Stimulated activated CD4-positive, alpha-beta T cell treated with anti-CD3 and anti-CD28 coated beads, Interleukin-15, amount 100 ng/mL, for 24 hours (primary cell): Measurements from ENCODE around the gene WNK2.
A peak's percentile ranks its signal among the peaks of the same experiment; 100 is the strongest.

Source experiments
- DNase-seq: peaks from one replicate; pipeline ENCODE4 v3.0.0-alpha.2; 2020

WNK2 gene

GRCh38 chr9:93297659-93298497, 113.9 kb downstream of the WNK2 start:
- DNase-seq, result no peak

GRCh38 chr9:93298498-93299417, 114.8 kb downstream of the WNK2 start:
- DNase-seq, result no peak

DNA sequence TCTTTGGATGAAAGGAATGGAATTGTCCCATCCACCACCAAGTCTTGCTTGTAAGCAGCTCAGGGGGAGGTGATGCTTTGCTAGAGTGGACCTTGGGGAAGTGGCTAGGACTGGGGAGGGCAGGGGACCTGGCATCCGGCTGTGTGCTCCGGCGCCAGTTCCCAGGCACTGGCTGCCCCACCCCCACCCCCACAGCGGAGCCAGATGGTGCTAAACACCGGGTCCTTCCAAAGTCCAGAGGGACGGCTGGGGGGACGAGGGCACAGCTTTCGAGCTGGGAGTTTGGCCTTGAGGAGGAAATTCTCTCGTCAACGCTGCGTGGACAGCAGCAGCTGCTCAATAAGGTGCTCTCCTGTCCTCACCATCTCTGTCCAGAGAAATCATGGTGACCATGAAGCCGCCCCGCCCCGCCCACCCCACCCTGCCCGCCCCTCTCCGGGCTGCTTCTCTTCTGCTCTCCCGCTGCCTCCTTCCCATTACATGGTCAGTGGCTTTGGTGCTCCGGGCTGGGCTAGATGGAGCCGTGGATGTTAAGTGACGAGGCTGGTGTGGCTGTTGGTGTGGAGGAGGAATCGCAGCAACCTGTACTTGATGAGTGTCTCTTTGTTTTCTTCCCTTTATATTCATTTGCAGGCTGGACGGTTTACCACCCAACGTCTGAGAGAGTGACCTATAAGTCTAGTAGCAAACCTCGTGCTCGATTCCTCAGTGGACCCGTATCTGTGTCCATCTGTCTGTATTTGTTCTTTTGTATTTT, 115.7 kb downstream of the WNK2 start:
- no peak for DNase-seq

GRCh38 chr9:93300175-93300572, 116.2 kb downstream of the WNK2 start:
- DNase-seq, result no peak

DNA sequence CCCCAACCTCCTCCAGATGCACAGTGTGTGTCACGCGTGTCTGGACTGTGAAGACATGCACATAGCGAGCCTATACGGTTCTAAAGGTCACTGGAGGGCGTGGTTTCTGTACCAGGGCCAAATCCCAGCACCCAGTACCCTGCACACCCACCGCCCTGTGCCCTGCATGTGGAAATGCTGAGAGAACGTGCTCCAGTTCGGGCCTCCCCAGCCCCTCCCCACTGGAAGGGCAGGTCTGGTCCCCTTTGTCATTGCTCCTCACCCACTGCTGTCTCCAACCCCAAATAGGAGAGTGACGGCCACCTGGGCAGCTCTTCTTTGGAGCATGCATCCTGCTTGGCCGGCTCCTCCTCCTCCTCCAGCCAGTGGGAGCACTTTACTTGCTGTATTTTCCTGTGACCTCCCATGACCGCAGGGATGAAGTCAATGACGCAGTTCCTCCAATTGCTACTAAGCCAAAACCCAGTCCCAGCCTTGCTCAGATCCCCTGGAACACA, 116.7 kb downstream of the WNK2 start:
- DNase-seq, result no peak

DNA sequence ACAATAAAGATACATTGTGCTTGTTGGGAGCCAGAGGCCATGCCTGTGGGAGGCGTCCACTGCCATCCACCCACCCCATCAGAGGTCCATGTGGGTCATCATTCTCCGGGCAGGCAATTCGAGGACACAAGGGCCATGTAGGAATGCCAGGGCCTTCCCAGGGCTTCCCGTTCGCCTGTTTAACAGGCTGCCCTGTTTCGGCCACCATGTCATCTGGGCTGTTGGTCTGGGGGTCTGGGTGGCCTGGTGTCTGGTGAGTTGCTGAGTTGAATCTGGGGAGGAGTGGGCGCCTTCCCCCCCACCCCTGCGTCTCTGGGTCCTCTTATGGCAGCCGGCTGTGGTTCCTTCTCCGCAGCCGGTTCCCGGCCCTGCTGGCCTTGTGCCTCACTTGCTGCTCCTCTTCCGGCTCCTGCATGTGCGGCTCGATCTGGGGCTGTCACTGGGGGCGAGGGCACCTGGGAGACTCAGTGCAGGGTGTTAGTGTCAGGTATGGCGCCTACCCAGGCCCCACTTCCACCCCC, 117.4 kb downstream of the WNK2 start:
- no peak for DNase-seq

DNA sequence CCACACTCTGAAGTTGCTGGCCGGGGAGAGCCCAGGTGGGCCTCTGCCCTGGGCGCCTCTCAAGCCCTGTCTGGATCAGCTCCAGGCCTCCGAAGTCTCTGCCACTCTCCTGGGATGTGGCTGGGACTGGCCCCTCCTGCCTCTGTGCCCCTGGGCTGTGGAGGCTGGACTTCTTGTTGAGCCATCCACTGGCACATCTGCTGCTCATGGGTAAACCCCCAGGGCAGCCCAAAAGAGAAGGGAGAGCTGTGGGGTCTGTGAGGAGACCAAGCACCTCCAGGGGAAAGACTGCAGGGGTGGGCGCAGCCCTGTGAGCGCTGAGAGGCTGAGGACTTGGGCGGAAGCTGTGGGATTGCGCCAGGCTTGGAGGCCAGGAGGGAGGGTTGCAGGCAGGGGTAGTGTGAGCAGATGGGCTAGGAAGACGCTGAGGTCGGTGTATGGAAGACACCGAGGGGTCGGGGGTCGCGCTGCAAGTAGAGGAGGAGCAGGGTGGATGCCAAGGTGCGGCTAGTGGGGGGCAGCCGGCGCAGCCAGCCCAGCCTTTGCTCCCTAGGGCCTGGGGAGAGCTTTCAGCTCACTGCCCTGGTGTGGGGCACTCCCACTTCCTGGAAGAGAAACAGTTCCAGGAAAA, 118.1 kb downstream of the WNK2 start:
- DNase-seq, result no peak

GRCh38 chr9:93302586-93303257, 118.8 kb downstream of the WNK2 start:
- peak; percentile 71 for DNase-seq

DNA sequence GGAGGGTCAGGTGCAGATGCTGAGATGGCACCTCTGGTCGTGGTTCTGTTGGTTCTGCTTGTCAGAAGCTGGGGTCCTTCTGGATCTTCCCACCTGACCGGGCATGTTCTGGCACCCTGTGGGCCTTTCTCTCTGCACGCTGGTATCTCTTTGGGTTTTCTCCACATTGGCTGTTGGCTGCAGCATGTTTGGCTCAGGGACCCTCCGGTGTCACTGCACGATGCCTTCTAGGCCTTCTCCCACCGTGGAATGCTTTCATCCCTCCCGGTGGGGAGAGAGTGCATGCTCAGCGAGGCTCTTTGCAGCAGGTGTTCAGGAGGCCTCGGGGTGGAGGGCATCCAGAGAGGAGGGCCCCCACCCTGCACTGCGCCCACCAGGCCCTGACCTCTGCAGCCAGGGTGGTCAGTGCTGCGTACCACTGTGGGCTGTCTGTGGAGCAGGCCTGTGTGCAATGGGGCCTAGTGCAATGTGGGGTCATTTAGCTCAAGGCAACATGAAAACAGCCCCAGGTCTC, 119.4 kb downstream of the WNK2 start:
- no peak for DNase-seq

DNA sequence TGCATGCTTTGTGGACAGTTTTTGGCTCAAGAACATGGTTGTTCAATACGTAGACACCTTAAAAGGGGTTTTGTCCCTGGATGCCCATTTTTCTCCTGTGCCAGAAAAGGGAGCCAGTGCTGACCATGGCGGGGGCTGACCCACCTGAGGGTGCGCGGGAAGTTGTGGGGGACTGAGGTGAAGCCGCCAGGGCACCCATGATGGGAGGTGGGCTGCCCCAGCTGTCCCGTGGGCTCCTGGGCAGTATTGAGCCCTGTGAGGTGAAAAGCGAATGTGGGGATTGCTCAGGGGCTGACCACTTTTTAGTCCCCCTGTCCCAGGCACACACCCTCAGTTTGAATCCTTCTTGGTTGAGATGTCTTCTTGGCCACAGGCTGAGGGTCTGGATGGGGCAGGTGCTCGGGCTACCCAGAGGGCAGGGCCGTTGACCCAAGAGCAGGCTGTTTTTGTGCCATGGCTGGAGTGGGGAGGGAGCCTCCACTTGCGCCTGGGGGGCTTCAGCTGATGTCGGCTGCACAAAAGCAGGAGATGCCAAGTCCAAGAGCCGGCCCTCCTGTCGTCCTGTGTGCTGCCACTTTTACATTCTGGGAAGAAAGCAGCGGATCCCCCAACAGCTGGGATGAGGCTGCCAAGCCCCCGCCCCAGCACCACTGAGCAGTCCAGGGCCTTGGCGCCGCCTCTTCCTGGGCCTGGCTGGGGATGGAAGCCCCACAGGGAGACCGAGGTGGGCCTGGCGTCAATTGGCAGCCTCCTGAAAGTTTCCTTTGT, 120.1 kb downstream of the WNK2 start:
- DNase-seq, result no peak

- peak; percentile 34 for DNase-seq
Measured at GRCh38 chr9:93304574-93305496, 120.9 kb downstream of the WNK2 start.

- DNase-seq, result no peak
Measured at GRCh38 chr9:93305497-93306020, 121.6 kb downstream of the WNK2 start.

GRCh38 chr9:93306081-93306480, 122.1 kb downstream of the WNK2 start:
- no peak for DNase-seq

DNA sequence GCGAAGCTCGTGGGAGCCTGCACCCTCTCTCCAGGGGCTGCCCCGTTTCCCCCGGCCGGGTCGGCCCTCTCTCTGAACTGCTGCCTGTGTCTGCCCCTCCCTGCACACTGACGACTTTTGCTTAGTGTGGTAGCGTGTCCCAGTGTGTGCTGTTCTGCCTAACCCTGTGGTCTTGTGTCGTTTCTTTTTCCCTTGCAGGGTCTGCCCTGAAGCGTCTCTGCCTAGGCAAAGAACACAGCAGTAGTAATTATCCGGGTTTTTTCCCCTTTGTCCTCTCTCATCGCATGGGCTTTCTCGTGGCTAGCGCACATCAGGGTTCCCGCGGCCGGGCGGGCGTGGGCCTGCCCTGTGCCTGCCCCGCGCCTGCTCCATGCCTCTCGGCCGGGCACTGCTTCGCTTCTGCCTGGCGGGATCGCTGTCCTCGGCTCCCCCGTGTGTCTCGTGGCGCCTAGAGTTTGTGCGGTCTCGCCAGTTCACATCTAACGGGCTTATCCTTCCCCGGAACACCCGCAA, 122.7 kb downstream of the WNK2 start:
- no peak for DNase-seq

- no peak for DNase-seq
Measured at GRCh38 chr9:93307468-93308157, 123.7 kb downstream of the WNK2 start.

DNA sequence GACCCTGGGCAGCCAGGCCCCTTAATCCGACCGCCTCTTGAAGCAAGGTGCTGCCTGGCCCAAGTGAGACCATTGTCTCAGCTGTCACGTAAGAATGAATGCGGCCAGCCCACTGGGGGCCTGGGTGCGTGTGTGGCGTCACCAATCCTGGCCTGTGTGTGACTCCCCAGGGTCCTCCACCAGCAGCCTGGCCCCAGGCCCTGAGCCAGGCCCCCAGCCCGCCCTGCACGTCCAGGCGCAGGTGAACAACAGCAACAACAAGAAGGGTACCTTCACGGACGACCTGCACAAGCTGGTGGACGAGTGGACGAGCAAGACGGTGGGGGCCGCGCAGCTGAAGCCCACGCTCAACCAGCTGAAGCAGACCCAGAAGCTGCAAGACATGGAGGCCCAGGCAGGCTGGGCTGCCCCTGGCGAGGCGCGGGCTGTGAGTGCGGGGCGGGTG, 124.2 kb downstream of the WNK2 start:
- no peak for DNase-seq

DNA sequence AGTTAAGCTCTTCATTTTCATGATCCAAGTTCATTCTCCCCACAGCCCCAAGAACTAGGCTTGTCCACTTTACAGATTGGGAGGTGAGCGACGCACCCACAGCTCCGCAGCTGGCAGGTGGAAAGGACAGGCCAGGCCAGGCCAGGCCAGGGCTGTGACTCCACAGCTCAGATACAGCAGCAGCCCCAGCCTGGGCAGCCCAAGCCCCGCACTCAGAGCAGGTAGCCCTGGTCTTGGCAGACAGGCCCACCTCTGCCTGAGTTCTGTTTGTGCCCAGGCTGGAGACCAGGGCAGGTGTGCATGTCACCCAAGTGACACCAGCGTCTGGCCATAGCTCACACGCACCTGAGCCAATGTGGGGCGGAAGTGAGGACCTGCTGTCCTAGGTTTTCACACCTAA, 124.7 kb downstream of the WNK2 start:
- no peak for DNase-seq

GRCh38 chr9:93309889-93310425, 126.0 kb downstream of the WNK2 start:
- no peak for DNase-seq
